Measurements from ENCODE around the gene AKR1C2.
"Not testable (repeated sequence)": the region's sequence is repeated elsewhere in the genome, so short reads cannot be mapped to it uniquely, and the experiment has no call there.

AKR1C2 gene

DNA sequence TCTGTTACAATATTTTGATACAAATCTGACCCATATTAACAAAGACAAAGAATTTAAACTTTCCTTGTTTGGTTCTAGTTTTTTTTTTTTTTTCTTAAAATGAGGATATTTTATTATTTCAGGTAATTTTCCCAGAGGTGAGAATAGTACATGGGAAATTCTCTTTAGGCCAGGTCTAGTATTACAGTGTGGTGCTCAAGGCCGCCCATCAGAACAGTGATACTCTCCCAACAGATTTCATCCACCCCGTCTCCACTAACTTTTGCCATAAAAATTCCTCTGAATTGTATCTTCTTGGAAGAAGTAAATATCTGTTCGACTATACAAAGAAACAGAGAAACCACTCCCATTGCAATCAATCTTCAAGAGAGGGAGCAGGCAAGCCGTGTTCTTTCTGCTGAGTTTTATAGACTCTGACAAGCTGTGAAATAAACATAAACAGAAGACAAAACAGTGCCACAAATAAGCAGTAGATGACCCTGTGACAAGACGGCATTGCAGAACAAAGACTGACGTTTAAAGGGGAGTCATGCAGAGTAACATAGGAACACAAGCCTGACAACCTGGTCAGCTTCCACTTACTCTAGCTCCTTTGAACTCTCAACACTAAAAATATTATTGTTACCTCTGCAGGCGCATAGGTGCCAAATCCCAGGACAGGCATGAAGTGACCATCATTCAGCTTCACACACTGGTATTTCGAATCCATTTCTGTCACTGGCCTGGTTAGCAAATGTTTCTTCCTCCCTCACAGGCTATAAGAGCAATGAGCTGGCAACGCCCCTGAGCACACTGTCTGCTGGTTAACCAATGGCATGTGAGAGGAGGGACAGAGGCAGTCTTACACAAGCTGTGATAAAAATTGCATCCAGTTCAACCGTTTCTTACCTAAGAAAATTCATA, at the start of gene AKR1C2:
TSS of gene AKR1C2 (minus strand) at position 731 of the 903 bp plus-strand sequence. CDS start at position 709, 22 bp downstream.
- DNase-seq, result not testable (repeated sequence)

DNA sequence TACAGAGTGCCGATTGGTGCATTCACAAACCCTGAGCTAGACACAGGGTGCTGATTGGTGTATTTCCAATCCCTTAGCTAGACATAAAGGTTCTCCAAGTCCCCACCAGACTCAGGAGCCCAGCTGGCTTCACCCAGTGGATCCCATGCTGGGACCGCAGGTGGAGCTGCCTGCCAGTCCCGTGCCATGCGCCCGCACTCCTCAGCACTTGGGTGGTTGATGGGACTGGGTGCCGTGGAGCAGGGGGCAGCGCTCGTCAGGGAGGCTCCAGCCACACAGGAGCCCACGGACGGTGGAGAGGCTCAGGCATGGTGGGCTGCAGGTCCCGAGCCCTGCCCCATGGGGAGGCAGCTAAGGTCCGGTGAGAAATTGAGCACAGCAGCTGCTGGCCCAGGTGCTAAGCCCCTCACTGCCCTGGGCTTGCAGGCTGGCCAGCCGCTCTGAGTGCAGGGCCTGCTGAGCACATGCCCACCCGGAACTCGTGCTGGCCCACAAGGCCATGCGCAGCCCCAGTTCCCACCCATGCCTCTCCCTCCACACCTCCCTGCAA, 49.4 kb upstream of the AKR1C2 start:
- not testable (repeated sequence) for DNase-seq

DNA sequence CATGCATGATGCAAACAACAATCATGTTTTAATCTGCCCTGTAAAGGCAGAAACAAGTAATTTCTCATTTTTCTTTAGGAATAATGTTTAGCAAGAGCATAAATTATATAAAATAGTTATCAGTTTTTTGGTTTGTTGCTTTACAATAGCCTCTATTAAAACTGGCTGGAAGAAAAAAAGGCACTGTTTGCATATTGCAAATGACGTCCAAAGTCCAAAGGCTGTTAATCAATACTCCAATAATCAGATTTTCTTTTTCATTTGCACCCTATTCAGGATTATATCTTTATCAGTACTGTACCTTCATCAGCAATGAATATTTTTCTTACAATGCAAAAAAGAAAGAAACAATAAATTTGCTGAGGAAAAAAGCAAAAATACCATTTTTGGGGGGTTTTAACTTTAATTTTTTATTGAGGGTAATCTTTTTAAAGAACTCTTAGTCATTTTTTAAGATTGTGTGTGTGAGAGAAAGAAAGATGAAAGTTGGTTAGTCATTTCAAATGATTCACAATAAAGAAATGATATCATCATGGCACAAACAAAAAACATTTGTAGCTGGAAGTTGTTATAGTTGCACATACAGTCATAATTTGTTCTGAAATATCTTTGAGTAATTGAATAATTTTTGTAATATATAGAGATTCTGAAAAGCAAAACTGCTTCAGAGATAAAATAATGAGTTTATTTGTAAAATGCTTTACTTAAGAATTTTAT, 44.4 kb upstream of the AKR1C2 start:
- DNase-seq, result no peak

DNA sequence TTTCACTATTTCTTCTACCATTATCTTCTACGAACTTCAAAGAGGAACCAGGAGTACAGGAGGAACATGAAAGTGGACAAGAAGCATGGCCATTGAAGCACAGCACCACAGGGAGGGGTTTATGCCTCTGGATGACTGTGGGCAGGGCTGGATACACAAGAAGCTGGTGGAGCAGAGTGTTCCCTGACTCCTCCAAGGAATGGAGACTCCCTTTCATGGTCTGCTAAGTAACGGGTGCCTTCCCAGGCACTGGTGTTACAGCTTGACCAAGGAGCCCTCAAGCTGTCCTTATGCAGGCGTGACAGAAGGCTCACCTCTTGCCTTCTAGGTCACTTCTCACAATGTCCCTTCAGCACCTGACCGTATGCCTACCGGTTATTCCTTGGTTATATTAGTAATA, 43.4 kb upstream of the AKR1C2 start:
- DNase-seq, result not testable (repeated sequence)

DNA sequence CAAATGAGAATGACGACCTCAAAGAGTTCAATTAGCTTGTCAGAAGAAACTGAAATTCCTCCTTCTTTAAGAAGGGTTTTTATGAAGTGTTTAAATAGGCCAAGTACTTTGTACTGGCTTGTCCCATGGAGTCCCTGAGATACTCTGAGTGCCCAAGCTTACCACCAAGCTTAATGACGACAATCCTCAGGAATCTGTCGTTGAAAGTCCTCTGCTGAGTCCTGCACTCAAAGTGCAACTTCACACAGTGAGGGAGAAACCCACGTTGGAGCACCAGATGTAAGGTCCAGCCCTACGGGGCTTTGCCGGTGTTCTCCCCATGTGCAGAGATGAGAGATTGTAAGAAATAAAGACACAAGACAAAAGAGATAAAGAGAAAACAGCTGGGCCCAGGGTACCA, 42.8 kb upstream of the AKR1C2 start:
- DNase-seq, result no peak

DNA sequence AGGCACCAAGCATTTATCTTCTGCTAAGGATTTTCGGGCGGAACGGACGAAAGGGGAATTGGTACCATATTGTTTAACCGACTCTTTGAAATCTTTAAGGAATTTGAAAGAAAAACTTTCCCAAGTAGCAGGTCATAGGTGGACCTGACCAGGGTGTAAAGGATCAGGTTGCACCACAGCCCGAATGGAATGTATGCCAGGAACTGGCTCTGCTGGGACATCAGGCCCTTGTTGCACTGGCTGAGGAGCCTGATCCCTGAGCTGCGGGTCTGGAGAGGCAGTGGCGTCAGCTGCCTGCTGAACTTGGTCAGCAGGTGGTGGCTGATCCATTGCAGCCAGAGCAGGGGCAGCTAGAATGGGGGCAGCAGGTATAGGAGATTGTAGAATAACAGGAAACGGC, 41.4 kb upstream of the AKR1C2 start:
- DNase-seq, result no peak

DNA sequence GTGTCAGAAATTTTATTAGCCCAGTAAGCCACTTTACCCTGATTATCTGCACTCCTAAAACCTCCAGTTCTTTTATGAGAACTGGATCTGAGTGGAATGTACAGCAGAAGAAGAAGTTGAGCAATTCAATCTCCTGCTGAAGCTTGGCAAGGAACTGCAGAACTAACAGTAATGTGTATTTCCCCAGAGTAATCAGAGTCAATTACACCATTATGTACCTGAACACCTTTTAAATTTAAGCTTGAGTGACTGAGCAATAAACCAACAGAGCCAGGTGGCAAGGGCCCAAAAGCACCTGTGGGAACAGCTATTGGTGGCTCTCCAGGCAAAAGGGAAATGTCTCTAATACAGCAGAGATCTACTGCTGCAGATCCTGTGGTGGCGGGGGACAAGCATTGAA, 40.1 kb upstream of the AKR1C2 start:
- DNase-seq, result no peak

DNA sequence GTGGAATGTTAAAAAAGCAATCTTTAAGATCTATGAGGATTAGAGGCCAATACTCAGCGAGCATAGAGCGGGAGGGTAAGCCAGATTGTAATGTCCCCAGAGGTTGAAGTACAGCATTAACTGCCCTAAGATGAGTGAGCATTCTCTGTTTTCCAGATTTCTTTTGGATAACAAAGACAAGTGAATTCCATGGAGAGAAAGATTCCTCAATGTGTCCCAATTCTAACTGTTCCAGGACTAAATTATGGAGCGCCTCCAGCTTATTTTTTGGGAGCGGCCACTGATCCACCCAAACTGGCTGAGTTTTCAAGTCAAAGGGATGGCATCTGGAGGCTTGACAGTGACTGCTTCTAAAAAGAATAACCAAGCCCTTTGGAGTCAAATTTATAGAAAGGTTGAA, 39.3 kb upstream of the AKR1C2 start:
- no peak for DNase-seq

DNA sequence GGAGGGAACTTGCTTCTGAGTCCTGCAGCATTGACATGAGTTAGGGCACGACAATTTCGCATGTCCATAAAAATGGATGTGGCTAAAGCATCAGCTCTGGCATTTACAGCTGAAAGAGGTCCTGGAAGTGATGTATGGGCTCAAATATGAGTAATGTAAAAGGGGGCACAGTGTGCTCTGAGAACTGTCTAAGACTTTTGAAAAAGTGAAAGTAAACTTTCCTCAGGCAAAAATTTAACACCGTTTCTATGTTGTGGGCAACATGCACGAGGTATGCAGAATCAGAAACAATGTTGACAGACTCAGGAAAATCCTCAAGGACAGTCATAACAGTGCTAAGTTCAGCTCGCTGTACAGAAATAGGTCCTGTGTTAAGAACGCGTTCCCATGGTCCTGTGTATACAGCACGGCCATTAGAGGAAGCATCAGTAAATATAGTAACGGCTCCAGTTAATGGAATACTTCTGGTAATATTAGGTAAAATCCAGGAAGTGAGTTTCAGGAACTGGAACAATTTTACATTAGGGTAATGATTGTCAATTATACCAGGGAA, 37.9 kb upstream of the AKR1C2 start:
- DNase-seq, result no peak

DNA sequence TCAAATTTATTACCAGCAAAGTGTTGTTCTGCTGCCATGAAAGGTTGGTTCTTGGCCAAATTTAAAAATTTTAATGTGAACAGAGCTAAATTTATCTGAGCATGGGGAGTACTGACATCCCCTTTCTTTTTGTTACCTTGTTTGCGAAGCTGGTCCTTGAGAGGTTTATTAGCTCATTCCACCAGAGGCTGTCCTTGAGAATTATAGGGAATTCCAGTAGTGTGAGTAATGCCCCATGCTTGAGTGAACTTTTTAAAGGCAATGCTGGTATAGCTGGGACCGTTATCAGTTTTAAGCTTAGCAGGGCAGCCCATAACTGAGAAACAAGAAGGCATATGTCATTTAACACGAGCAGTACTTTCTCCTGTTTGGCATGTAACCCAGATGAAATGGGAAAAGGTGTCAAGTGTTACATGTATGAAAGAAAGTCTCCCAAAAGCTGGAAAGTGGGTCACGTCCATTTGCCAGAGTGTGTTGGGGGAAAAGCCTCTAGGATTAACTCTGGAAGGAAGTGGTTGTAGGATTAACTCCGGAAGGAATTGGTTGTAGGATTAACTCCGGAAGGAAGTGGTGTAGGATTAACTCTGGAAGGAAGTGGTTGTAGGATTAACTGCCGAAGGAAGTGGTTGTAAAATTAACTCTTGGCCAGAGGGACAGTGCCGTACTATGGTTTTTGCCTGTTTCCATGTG, 37.3 kb upstream of the AKR1C2 start:
- DNase-seq, result no peak

DNA sequence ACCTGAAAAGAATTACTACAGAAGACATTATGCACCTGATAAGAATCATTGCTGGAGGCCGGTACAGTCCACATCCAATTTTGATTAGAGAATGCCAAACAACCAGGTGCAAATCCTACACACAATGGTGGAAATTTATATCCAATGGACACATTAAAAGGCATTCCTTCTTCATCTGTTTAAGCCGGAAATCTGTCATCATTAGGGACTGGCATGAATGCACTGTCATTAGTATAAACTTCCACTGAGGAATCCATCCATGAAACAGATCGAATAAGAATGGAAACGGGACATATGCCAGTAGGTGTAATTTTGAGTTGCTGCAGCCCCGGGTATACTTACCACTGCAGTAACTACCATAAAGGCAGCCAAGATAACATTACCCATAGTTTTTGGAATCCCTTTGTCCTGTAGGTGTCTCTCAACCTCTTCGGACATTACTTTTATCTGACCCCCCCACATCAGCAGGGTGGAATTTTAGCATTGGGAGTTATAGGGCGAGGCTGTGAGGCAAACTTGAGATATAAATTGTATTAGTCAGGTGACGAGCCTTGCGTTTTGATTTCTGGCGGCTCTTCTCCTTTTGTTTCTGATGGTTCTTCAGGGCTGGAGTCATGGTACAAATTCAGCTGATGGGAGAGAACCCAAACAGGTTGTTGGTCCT, 36.5 kb upstream of the AKR1C2 start:
- no peak for DNase-seq

DNA sequence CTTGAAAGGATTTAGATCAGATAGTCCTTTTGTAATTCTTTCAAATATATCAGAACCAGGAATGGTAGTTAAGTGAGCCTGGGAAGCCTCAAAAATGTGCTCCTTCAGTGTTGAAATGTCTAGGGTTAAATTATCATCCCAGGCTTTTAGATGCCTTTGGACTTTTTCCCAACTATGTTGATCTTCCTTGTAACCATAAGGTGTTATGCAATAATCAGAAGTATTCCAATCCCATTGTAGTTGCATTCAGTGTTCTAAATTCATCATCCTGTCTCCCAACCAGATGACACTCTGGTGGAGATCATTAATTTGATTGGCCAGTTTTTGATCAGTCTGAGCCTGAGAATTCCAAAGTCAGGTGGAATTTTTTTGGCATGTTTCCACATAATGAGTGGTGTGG, 35.1 kb upstream of the AKR1C2 start:
- DNase-seq, result no peak

DNA sequence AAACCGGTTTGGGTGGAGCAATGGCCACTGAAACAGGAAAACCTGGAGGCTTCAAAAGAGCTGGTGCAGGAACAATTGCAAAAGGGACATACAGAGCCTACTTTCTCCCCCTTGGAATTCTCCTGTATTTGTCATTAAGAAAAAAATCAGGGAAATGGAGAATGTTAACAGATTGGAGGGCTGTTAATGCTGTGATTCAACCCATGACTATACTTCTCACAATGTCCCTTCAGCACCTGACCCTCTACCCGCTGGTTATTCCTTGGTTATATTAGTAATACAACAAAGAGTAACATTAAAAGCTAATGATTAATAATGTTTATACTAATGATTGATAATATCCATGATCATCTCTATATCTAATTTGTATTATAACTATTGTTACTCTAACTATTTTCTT, 34.4 kb upstream of the AKR1C2 start:
- no peak for DNase-seq

DNA sequence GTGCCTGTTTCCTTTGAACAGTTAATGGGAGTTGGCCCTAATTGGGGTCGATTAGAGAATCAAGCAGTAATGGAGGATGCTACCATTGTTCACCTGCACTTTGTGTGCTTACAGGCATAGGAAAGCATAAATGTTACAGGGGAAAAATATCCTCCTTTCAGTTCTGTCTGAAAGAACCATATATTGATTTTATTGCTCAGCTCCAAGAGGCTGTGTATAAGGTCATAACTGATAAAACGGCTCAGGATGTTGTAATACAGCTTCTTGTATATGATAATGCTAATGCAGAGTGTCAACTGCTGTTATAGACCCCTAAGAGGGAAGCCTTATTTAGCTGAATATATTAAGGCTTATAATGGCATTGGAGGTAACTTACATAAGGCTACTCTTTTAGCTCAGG, 32.9 kb upstream of the AKR1C2 start:
- no peak for DNase-seq

DNA sequence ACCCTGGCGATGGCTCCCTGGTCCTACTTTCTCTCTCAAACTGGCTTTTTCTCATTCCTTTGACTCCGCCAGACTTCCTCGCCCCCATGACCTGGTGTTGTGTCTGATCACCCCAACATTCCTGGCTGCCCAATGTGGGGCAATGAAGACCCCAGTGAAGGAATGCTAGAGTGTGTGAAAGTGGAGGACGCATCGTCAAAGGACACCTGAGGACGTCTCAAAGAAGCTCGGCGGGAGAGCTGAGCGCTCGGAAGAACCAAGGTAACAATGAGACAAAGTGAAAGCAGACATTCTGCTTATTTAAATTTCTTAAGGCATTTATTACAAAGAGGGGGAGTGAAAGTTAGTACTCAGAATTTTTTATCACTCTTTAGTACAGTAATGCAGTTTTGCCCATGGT, 31.7 kb upstream of the AKR1C2 start:
- no peak for DNase-seq

DNA sequence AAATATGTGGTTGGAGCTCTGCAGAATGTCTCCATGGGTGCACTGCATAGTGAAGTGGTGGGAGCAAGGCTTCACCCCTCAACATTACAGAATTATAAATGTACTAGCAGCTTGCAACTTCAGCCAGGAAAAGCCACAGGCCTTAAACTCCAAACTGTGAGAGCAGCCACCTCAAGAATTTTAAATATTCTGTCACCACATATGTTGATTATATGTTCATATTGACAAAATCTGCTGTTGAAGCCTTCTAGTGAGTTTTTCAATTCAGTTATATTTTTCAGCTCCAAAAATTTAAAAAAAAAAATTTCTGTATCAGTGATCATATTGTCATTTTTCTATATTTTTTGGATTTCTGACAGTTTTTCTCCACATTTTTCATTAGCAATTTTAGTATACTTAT, 30.9 kb upstream of the AKR1C2 start:
- DNase-seq, result no peak

DNA sequence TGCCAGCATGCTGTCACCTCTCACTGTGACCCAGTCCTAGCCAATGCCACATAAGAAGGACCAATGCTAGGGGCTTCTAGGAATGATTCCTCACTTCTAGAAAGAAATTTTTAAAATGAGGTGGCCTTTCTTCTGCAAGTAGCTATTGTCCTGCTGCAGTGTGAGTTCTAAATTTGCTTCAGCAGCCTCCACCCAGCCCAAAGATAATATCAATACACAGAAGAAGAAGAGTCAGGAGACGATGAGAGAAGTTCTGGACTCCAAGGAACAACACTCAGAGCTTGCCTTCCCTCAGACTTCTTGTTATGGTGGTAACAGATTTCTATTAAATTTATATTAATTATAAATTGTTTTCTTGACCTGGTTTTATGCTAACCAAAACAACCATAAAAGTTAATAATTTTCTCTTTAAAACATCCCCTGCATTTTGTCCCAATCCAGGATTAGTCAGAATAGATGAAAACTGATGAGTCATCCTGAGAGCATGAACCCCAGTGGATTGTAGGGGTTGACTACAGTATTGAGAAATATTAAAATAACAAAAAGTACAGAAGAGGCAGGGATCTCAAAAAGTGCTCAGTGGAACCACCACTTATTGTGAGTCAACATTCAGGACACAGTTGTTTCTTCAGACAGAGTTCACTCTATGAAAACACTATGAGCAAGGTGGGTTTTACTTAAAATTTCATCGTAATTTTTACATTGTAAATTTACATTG, 29.6 kb upstream of the AKR1C2 start:
- DNase-seq, result no peak

DNA sequence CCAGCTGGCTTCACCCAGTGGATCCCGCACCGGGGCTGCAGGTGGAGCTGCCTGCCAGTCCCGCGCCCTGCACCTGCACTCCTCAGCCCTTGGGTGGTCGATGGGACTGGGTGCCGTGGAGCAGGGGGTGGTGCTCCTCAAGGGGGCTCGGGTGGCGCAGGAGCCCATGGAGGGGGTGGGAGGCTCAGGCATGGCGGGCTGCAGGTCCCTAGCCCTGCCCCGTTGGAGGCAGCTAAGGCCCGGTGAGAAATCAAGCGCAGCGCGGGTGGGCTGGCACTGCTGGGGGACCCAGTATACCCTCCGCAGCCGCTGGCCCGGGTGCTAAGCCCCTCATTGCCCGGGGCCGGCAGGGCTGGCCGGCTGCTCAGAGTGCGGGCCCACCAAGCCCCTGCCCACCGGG, 28.8 kb upstream of the AKR1C2 start:
- not testable (repeated sequence) for DNase-seq

DNA sequence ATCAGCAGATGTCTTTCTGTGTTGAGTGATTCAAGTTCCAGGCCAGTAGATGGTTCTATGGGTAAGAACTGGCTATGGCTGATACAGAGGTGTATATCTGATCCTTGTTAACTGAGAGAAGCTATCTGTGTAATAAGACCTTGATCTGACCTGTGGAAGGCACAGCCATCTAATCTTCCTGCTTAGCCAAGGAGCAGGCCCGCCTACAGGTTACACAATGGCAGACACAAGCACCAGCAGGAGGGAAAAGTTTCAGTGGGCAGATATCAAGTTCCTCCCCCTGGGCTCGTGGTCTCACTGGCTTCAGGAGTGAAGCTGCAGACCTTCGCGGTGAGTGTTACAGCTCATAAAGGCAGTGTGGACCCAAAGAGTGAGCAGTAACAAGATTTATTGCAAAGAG, 27.9 kb upstream of the AKR1C2 start:
- DNase-seq, result not testable (repeated sequence)

DNA sequence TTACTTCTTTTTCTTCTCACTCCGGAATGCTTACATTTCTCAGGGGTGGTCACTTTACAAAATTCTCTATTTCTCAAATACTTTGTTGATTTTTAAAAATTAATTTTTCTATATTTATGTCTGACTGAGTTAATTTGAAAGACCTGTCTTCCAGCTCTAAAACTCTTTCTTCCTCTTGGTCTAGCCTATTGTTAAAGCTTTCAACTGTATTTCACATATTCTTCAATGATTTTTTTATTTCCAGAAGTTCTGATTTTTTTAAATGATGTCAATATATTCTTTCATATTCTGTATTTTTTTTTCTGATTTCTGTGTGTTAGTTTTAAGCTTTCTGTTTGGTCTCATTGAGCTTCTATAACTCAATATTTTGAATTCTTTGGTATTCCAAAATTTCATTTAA, 27.3 kb upstream of the AKR1C2 start:
- DNase-seq, result no peak

DNA sequence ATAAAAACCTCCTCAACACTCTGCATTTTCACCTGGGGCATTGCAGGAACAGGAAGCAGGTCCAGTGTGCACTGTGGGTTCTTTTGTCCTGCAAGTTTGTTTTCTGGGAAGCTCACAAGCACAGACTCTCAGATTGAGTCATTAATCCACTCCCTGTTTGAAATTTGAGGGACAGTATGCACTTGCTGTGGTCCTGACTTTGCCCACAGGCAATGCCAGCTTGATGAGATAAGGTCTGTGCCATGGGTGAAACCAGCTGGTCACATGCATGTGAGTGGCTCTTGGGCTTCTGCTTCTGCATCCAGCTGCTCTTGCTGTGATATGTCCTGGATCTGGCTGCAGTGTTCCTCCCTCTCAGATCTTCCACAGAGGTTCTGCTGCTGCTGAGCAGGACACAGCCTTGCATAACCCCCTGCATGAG, 21.8 kb upstream of the AKR1C2 start:
- not testable (repeated sequence) for DNase-seq

Measured in stimulated activated CD4-positive, alpha-beta T cell treated with anti-CD3 and anti-CD28 coated beads, Interleukin-4, amount 100 ng/mL, for 4 hours (primary cell).